SK-N-SH (cell line): Measurements from ENCODE around the gene NCBP3. TPM values are rescaled to one million over a fixed set of nuclear protein-coding genes. Genes with fewer than 3 reads are reported as not detected.

Experiments
- CTCF ChIA-PET: fragments of 300-600, 350-600 bp; formaldehyde crosslinking; extraction: SDS; loops from one replicate; lab custom pipeline; 2021; lab: Yijun Ruan, JAX
- POLR2A ChIA-PET: fragments of 350-600 bp; sonication (Branson Sonifier 250); formaldehyde crosslinking; extraction: SDS; loops from one replicate; lab custom pipeline; 2020; ENCODE audit warnings: antibody characterized with exemption, inconsistent platforms; lab: Yijun Ruan, JAX
- DNase-seq: peaks from one replicate; pipeline ENCODE4 v3.0.0; 2012
- H2AFZ ChIP-seq: fragments of 200-600 bp; sonication (generic); 2 replicates; pipeline ENCODE4 v1.8.1; 2016; ENCODE audit warnings: antibody characterized with exemption, mild to moderate bottlenecking, low read depth
- H3F3A ChIP-seq: fragments of 200-600 bp; sonication (generic); replicated peaks from 2 replicates; pipeline ENCODE3; 2016; ENCODE audit warnings: antibody characterized with exemption, mild to moderate bottlenecking; ENCODE audit not compliant: insufficient read depth
- H3K27ac ChIP-seq, 2 experiments: fragments of 200-500 bp in 1 of 2; fragments of 200-600 bp in 1 of 2; sonication (Bioruptor generic) in 1 of 2; sonication (generic), shearing (Covaris generic) in 1 of 2; 2 replicates each; pipeline versions ENCODE4 v1.5.1 to v1.6.1; 2014 to 2016; ENCODE audit warnings: low read depth in 2 of 2, inconsistent platforms in 1 of 2, low read length in 1 of 2, mild to moderate bottlenecking in 1 of 2, mixed read lengths in 1 of 2
- H3K27me3 ChIP-seq: fragments of 200-600 bp; sonication (generic), shearing (Covaris generic); 2 replicates; pipeline ENCODE4 v1.6.1; 2016; ENCODE audit warnings: mixed run types; ENCODE audit not compliant: insufficient read depth
- H3K36me3 ChIP-seq, 2 experiments: fragments of 200-500 bp in 1 of 2; fragments of 200-600 bp in 1 of 2; sonication (Bioruptor generic) in 1 of 2; sonication (generic) in 1 of 2; replicated peaks in 1 of 2; 2 replicates each; pipeline versions ENCODE3 to v1.5.1; 2014 to 2016; ENCODE audit warnings: low read length in 1 of 2, mild to moderate bottlenecking in 1 of 2; ENCODE audit not compliant: insufficient read depth in 2 of 2, control insufficient read depth in 1 of 2
- H3K4me1 ChIP-seq, 2 experiments: fragments of 200-500 bp in 1 of 2; fragments of 200-600 bp in 1 of 2; sonication (Bioruptor generic) in 1 of 2; sonication (generic), shearing (Covaris generic) in 1 of 2; 2 replicates each; pipeline versions ENCODE4 v1.5.1 to v1.6.1; 2014 to 2016; ENCODE audit warnings: low read depth in 1 of 2, low read length in 1 of 2, mixed run types in 1 of 2; ENCODE audit not compliant: insufficient read depth in 2 of 2, control insufficient read depth in 1 of 2
- H3K4me2 ChIP-seq: fragments of 200-600 bp; sonication (generic), shearing (Covaris generic); 2 replicates; pipeline ENCODE4 v1.6.1; 2017; ENCODE audit warnings: mixed run types
- H3K4me3 ChIP-seq, 2 experiments: fragments of 200-500 bp in 1 of 2; fragments of 200-600 bp in 1 of 2; sonication (Bioruptor generic) in 1 of 2; sonication (generic), shearing (Covaris generic) in 1 of 2; 2 replicates each; pipeline versions ENCODE4 v1.5.1 to v1.8.1; 2014 to 2016; ENCODE audit warnings: low read depth in 2 of 2, inconsistent platforms in 1 of 2, low read length in 1 of 2, mild to moderate bottlenecking in 1 of 2, mixed read lengths in 1 of 2, moderate library complexity in 1 of 2
- H3K79me2 ChIP-seq: fragments of 200-600 bp; sonication (generic); 2 replicates; pipeline ENCODE4 v1.8.1; 2017; ENCODE audit warnings: mild to moderate bottlenecking; ENCODE audit not compliant: insufficient read depth
- H3K9ac ChIP-seq: fragments of 200-600 bp; sonication (generic); 2 replicates; pipeline ENCODE4 v1.6.1; 2017; ENCODE audit warnings: mixed run types
- H3K9me2 ChIP-seq: fragments of 200-600 bp; sonication (generic); 2 replicates; pipeline ENCODE4 v1.6.1; 2017; ENCODE audit warnings: mixed run types
- H3K9me3 ChIP-seq: fragments of 200-600 bp; sonication (generic); 2 replicates; pipeline ENCODE4 v1.6.1; 2017; ENCODE audit warnings: mixed run types, mild to moderate bottlenecking, moderate library complexity
- H4K20me1 ChIP-seq: fragments of 200-600 bp; sonication (generic); 2 replicates; pipeline ENCODE4 v1.6.1; 2017; ENCODE audit warnings: mild to moderate bottlenecking, mixed run types; ENCODE audit not compliant: insufficient read depth
- CTCF ChIP-seq: fragments of 200-600 bp; sonication (generic); IDR thresholded peaks from 2 replicates; pipeline ENCODE4 v1.6.1; 2017; ENCODE audit warnings: antibody characterized with exemption, mild to moderate bottlenecking, moderate library complexity
- EP300 ChIP-seq, 2 experiments: IDR thresholded peaks; 2 replicates each; pipeline versions ENCODE4 v1.4.0 to v1.6.1; 2012; ENCODE audit warnings: borderline replicate concordance in 1 of 2, low read depth in 1 of 2, low read length in 1 of 2
- EZH2phosphoT487 ChIP-seq: fragments of 200-600 bp; sonication (generic); IDR thresholded peaks from 2 replicates; pipeline ENCODE4 v1.6.1; 2017; ENCODE audit warnings: low read depth, mixed run types, mild to moderate bottlenecking, antibody characterized with exemption, moderate library complexity, borderline replicate concordance
- FOSL2 ChIP-seq: IDR thresholded peaks from 2 replicates; pipeline ENCODE4 v1.4.0; 2012; ENCODE audit warnings: low read depth, mild to moderate bottlenecking, moderate library complexity, borderline replicate concordance
- FOXJ3 ChIP-seq: sonication (generic); formaldehyde crosslinking; IDR thresholded peaks from 2 replicates; pipeline ENCODE4 v1.5.1; 2020; ENCODE audit warnings: mild to moderate bottlenecking, missing genetic modification reagents
- FOXM1 ChIP-seq: IDR thresholded peaks from 2 replicates; pipeline ENCODE4 v1.4.0; 2012; ENCODE audit warnings: low read depth, mild to moderate bottlenecking
- GABPA ChIP-seq: IDR thresholded peaks from 2 replicates; pipeline ENCODE4 v1.4.0; 2012; ENCODE audit warnings: low read depth, mild to moderate bottlenecking
- MXI1 ChIP-seq: IDR thresholded peaks from 2 replicates; pipeline ENCODE4 v1.6.1; 2012; ENCODE audit warnings: mild to moderate bottlenecking, low read depth, low read length, improper control_type of control experiment
- NFIC ChIP-seq: IDR thresholded peaks from 2 replicates; pipeline ENCODE4 v1.4.0; 2012; ENCODE audit warnings: borderline replicate concordance
- RCOR1 ChIP-seq: fragments of 150-350 bp; IDR thresholded peaks from 2 replicates; pipeline ENCODE4 v1.6.1; 2017; ENCODE audit warnings: antibody characterized with exemption, low read length
- RXRA ChIP-seq: IDR thresholded peaks from 2 replicates; pipeline ENCODE4 v1.4.0; 2012; ENCODE audit warnings: low read depth, mild to moderate bottlenecking, borderline replicate concordance
- SMC3 ChIP-seq: IDR thresholded peaks from 2 replicates; pipeline ENCODE4 v1.6.1; 2012; ENCODE audit warnings: low read depth, low read length, improper control_type of control experiment
- YY1 ChIP-seq: IDR thresholded peaks from 2 replicates; pipeline ENCODE4 v1.4.0; 2012; ENCODE audit warnings: low read depth, mild to moderate bottlenecking
- WGBS: methylation state at CpG from one replicate; pipeline ENCODE4 v1.1.6; 2017; ENCODE audit warnings: low lambda C conversion rate; 5-methylcytosine and 5-hydroxymethylcytosine counted together
- polyA plus RNA-seq, 3 experiments: library from polyadenylated mRNA; depleted of rRNA; stranded (reverse); fragments of >200 nt; gene quantifications; 2 replicates each; pipeline ENCODE4 v1.2.3, GENCODE V29; 2012
- TF ChIP-seq, protein P1 (sequence below): IDR thresholded peaks from 2 replicates; pipeline ENCODE4 v1.4.0; 2012; ENCODE audit warnings: low read depth, borderline replicate concordance

The NCBP3 gene
- polyA plus RNA-seq, 1 of the 3 experiments (the other 2 are of a cell fraction): 6.5 TPM

DNA sequence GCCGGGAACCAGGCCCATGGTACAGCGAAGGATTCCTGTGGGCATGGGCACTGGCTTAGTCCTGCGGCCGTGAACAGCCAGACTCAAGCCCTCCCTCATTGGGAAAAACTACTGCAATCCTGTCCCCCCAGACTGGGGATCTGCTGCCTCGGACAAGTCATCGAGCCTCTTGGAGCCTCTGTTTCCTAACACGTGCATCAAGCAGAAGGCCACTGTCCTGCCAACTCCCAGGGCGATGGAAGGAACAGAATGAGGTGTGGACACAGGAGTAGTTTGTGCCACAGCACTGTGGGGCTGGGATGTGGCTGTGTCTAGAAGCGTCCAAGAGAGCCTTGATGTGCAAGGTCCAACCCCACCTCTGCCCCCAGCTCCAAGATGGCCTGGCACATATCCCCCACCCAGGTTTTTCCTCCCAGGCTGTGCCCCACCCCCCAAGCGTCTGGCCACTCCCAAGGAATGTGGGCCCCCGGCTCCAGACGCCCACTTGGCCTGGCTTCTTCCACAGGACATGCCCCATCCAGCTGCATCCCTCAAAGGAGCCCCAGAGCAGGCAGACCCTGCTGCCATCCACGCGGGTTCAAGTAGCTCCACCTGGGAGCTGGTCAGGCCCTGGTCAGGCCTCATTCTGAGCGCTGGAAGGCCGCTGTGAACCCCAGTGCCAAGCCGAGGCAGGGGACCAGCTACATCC is 43.4 kb upstream of the NCBP3 start:
- WGBS: 89% methylated on average over 11 of the region's 17 CpGs
- Histone ChIP-seq H3K9me2 (no peaks in the 10 kb centered on the region), H4K20me1 (0 out of 2 replicates have a peak, but pooled peaks cover 4% of the 10 kb centered on the region), H3K79me2 (peaks cover 18% of the 10 kb centered on the region; the same call in 1 of the 2 replicates), H3K4me1 (peaks cover 9 to 39% of the 10 kb centered on the region in 2 experiments; a peak in 3 of 4 replicates), H3F3A (peaks cover 14% of the 10 kb centered on the region), H3K9ac (peak overlapping the region; percentile 80), H3K4me3 (no peak overlapping the region), H3K27me3 (no peaks in the 10 kb centered on the region), H3K36me3 (no peaks in the 10 kb centered on the region), H3K27ac (peak overlapping the region; percentile 60 to 93; a peak in 3 of 4 replicates), H3K9me3 (no peaks in the 10 kb centered on the region), H2AFZ (0 out of 2 replicates have a peak overlapping the region, but pooled peaks have one; percentile 17), H3K4me2 (peak overlapping the region; percentile 96)
- no peak for DNase-seq
- POLR2A ChIA-PET: interaction anchor here (2.4 kb wide), 1 partner anchor 10 kb away, joined by 9 read pairs; no protein-coding TSS in a partner anchor
- TF ChIP-seq GABPA (no peak), CTCF (no peak), FOXM1 (no peak), SMC3 (no peak), MXI1 (no peak), RXRA (no peak), FOXJ3 (CRISPR knock-in tag) (no peak), YY1 (no peak)
- TF ChIP-seq, protein P1, sequence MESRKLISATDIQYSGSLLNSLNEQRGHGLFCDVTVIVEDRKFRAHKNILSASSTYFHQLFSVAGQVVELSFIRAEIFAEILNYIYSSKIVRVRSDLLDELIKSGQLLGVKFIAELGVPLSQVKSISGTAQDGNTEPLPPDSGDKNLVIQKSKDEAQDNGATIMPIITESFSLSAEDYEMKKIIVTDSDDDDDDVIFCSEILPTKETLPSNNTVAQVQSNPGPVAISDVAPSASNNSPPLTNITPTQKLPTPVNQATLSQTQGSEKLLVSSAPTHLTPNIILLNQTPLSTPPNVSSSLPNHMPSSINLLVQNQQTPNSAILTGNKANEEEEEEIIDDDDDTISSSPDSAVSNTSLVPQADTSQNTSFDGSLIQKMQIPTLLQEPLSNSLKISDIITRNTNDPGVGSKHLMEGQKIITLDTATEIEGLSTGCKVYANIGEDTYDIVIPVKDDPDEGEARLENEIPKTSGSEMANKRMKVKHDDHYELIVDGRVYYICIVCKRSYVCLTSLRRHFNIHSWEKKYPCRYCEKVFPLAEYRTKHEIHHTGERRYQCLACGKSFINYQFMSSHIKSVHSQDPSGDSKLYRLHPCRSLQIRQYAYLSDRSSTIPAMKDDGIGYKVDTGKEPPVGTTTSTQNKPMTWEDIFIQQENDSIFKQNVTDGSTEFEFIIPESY: no peak
- CTCF ChIA-PET: interaction anchor here (1.5 to 2.7 kb wide), 5 partner anchors 10 to 152 kb away, joined by 5 to 14 read pairs (median 9); partner anchors contain the start of gene NCBP3

DNA sequence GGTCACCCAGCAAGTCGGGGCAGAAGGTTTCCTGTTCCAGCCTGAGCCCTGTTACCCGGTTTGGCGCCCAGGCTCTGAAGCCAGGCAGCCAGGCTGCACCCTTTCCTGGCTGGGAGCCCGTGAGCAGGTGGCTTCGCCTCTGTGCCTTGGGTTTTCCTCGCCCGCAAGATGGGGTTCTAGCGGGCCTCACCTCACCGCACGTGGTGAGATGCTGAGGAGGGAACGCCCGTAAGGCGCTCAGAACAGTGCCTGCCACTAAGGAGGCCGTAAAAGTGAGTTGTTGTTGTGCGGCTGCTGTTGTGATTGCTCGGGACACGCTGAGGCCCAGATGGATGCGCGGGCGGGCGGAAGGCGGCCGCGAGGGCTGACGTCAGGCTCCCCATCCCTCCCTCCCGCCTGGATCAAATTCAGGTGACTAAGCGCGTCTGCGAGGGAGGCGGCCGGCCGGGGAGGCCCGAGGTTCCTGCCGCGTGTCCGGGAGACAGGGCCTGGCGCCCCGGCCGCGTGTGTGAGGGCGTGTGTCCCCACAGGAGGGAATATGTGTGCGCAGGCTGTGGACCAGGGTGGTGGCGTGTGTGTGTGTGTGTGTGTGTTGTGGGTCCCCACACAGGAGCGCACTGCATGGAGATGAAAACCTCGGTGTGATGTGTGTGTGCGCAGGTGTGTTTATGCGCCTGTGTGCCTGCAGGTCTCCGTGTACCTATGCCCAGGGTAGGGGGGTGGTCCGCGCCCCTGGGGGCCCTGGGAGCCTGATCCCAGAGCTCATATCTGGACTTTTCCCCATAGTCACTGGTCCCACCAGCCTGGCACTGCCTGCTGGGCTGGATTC is 42.5 kb upstream of the NCBP3 start:
- WGBS: 92% methylated on average over 32 of the region's 50 CpGs
- Histone ChIP-seq H3K4me3 (no peak overlapping the region), H3K4me1 (peaks cover 9 to 37% of the 10 kb centered on the region in 2 experiments; a peak in 3 of 4 replicates), H3K27ac (peak overlapping the region in 1 of 2 experiments; percentile 93; a peak in 1 of 4 replicates), H3K9ac (no peak overlapping the region), H3K9me2 (no peaks in the 10 kb centered on the region), H3K79me2 (peaks cover 18% of the 10 kb centered on the region; the same call in 1 of the 2 replicates), H3K9me3 (no peaks in the 10 kb centered on the region), H3K36me3 (peaks cover 0 to 5% of the 10 kb centered on the region in 2 experiments), H3F3A (peaks cover 10% of the 10 kb centered on the region), H2AFZ (no peak overlapping the region), H4K20me1 (0 out of 2 replicates have a peak, but pooled peaks cover 4% of the 10 kb centered on the region), H3K4me2 (peak overlapping the region; percentile 96; the same call in 1 of the 2 replicates), H3K27me3 (no peaks in the 10 kb centered on the region)
- CTCF ChIA-PET: interaction anchor here (0.6 to 2.3 kb wide), 3 partner anchors 9 to 155 kb away, joined by 3 to 12 read pairs (median 7); no protein-coding TSS in a partner anchor
- POLR2A ChIA-PET: no interaction called here
- DNase-seq: no peak
- TF ChIP-seq FOSL2 (no peak), RCOR1 (no peak), NFIC (no peak), EZH2phosphoT487 (no peak), EP300 (IDR thresholded peaks at IDR 0.05; ENCODE audit: borderline replicate concordance in 1 of 2, low read depth in 1 of 2, low read length in 1 of 2) (no peak)
- TF ChIP-seq, protein P1: no peak
